ENCODE results near the gene KCNH2.

- TF ChIP-seq, protein P1, sequence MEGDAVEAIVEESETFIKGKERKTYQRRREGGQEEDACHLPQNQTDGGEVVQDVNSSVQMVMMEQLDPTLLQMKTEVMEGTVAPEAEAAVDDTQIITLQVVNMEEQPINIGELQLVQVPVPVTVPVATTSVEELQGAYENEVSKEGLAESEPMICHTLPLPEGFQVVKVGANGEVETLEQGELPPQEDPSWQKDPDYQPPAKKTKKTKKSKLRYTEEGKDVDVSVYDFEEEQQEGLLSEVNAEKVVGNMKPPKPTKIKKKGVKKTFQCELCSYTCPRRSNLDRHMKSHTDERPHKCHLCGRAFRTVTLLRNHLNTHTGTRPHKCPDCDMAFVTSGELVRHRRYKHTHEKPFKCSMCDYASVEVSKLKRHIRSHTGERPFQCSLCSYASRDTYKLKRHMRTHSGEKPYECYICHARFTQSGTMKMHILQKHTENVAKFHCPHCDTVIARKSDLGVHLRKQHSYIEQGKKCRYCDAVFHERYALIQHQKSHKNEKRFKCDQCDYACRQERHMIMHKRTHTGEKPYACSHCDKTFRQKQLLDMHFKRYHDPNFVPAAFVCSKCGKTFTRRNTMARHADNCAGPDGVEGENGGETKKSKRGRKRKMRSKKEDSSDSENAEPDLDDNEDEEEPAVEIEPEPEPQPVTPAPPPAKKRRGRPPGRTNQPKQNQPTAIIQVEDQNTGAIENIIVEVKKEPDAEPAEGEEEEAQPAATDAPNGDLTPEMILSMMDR (IDR thresholded peaks at IDR 0.05) = no peak
- TF ChIP-seq POLR2A (IDR thresholded peaks at IDR 0.05) (no peak), EP300 (IDR thresholded peaks at IDR 0.05) (no peak)
Measured at GRCh38 chr7:150997075-150997511, 19.0 kb upstream of the KCNH2 start.
